ENCODE data around the gene SPRY4.
A peak's percentile ranks its signal among the peaks of the same experiment; 100 is the strongest.
"Not testable (repeated sequence)": the region's sequence is repeated elsewhere in the genome, so short reads cannot be mapped to it uniquely, and the experiment has no call there.

Gene SPRY4

GRCh38 chr5:142334538-142334937 lies 9.7 kb upstream of the SPRY4 start:
- no peaks in the 10 kb centered on the region for H3K27me3 ChIP-seq (ENCODE audit: control insufficient read depth, insufficient read depth, low read length, poor library complexity, severe bottlenecking)
- H3K9me3 ChIP-seq (ENCODE audit: control insufficient read depth, low read length), result no peaks in the 10 kb centered on the region
- no peaks in the 10 kb centered on the region for H3K4me1 ChIP-seq (ENCODE audit: control insufficient read depth, insufficient read depth, low read length)
- no peaks in the 10 kb centered on the region for H3K36me3 ChIP-seq (ENCODE audit: control insufficient read depth, insufficient read depth, low read length)
- no peak overlapping the region for H3K4me3 ChIP-seq (ENCODE audit: insufficient read depth, low read depth, low read length)
- no peak overlapping the region for H3K27ac ChIP-seq (ENCODE audit: insufficient read depth, low read depth, low read length, poor library complexity, severe bottlenecking)

DNA sequence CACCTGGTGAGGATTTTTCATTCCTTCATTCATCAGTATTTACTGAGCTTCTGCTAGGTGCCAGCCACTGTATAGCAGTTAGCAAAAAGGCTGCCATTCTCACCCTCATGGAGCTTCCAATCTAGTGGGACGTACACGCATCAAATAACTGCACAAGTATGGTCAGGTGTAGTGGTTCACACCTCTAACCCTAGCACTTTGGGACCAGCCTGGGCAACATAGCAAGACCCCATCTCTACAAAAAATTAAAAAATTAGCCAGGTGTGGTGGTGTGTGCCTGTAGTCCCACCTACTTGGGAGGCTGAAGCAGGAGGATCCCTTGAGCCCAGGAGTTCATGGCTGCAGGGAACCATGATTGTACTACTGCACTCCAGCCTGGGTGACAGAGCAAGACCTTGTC lies 8.9 kb upstream of the SPRY4 start:
- not testable (repeated sequence) for H3K27ac ChIP-seq (ENCODE audit: insufficient read depth, low read depth, low read length, poor library complexity, severe bottlenecking); H3K36me3 ChIP-seq (ENCODE audit: control insufficient read depth, insufficient read depth, low read length); H3K4me1 ChIP-seq (ENCODE audit: control insufficient read depth, insufficient read depth, low read length); H3K27me3 ChIP-seq (ENCODE audit: control insufficient read depth, insufficient read depth, low read length, poor library complexity, severe bottlenecking); H3K4me3 ChIP-seq (ENCODE audit: insufficient read depth, low read depth, low read length); H3K9me3 ChIP-seq (ENCODE audit: control insufficient read depth, low read length)
- WGBS, 2 experiments, result 93 to 94% methylated on average over 2 of the region's 2 CpGs

GRCh38 chr5:142330444-142330843 lies 5.6 kb upstream of the SPRY4 start:
- Histone ChIP-seq H3K4me1 (ENCODE audit: control insufficient read depth, insufficient read depth, low read length) (peaks cover 23% of the 10 kb centered on the region), H3K4me3 (ENCODE audit: insufficient read depth, low read depth, low read length) (no peak overlapping the region), H3K36me3 (ENCODE audit: control insufficient read depth, insufficient read depth, low read length) (no peaks in the 10 kb centered on the region), H3K27me3 (ENCODE audit: control insufficient read depth, insufficient read depth, low read length, poor library complexity, severe bottlenecking) (peaks cover 30% of the 10 kb centered on the region), H3K9me3 (ENCODE audit: control insufficient read depth, low read length) (no peaks in the 10 kb centered on the region), H3K27ac (ENCODE audit: insufficient read depth, low read depth, low read length, poor library complexity, severe bottlenecking) (no peak overlapping the region)
- 82 to 100% methylated on average over 2 of the region's 2 CpGs for WGBS, 2 experiments

DNA sequence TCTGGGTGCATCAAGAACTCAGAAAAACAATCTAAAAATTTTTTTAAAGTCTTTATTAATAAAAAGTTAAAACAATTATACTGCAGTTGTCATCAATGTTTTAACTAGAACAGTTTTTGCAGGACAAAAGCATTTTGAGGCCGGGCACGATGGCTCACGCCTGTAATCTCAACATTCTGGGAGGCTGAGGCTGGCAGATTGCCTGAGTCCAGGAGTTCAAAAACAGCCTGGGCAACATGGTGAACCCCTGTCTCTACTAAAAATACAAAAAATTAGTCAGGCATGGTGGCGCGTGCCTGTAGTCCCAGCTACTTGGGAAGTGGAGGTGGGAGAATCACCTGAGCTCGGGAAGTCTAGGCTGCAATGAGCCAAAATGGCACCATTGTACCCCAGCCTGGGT lies 5.2 kb upstream of the SPRY4 start:
- 87 to 94% methylated on average over 6 of the region's 6 CpGs for WGBS, 2 experiments
- Histone ChIP-seq H3K9me3 (ENCODE audit: control insufficient read depth, low read length) (no peaks in the 10 kb centered on the region), H3K4me3 (ENCODE audit: insufficient read depth, low read depth, low read length) (no peak overlapping the region), H3K27ac (ENCODE audit: insufficient read depth, low read depth, low read length, poor library complexity, severe bottlenecking) (no peak overlapping the region), H3K36me3 (ENCODE audit: control insufficient read depth, insufficient read depth, low read length) (no peaks in the 10 kb centered on the region), H3K27me3 (ENCODE audit: control insufficient read depth, insufficient read depth, low read length, poor library complexity, severe bottlenecking) (peaks cover 33% of the 10 kb centered on the region), H3K4me1 (ENCODE audit: control insufficient read depth, insufficient read depth, low read length) (peaks cover 26% of the 10 kb centered on the region)

DNA sequence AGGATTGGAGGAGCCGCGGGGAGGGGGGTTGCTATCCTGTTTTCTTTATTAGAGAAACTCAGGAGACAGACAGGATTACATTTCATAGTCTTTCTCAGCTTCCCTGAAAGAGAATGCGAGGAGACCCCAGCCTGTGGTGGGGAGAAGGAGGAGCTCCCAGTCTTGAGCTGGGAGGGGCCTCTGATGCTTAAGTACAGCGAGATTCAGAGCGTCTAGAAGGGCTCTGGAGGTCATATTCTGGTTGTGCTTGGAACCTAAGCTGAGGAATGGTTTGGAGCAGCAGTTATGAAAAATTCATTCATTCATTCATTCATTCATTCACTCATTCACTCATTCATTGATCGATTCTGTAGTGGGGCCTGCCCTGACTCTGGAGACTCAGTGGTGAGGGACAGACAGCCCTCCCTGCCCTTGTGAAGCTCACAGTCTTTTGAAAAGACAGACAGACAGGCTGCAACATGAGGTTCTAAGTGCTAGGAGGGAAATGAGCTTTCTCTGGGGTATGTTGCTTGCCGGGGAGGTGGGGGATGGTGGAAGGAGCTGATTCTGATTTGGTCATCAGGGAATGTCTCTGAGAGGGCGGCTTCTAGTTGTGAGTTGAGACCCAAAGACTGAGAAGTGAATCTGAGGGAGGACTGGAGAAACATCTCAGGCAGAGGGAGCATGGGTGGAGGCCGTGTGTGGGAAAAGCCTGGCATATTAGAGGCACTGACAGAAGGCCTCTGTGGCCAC lies 2.5 kb upstream of the SPRY4 start:
- H3K9me3 ChIP-seq (ENCODE audit: control insufficient read depth, low read length), result no peaks in the 10 kb centered on the region
- peaks cover 34% of the 10 kb centered on the region for H3K4me1 ChIP-seq (ENCODE audit: control insufficient read depth, insufficient read depth, low read length)
- H3K4me3 ChIP-seq (ENCODE audit: insufficient read depth, low read depth, low read length), result no peak overlapping the region
- H3K27me3 ChIP-seq (ENCODE audit: control insufficient read depth, insufficient read depth, low read length, poor library complexity, severe bottlenecking), result peaks cover 59% of the 10 kb centered on the region
- no peaks in the 10 kb centered on the region for H3K36me3 ChIP-seq (ENCODE audit: control insufficient read depth, insufficient read depth, low read length)
- H3K27ac ChIP-seq (ENCODE audit: insufficient read depth, low read depth, low read length, poor library complexity, severe bottlenecking), result no peak overlapping the region
- 25 to 26% methylated on average over 9 of the region's 9 CpGs for WGBS, 2 experiments

DNA sequence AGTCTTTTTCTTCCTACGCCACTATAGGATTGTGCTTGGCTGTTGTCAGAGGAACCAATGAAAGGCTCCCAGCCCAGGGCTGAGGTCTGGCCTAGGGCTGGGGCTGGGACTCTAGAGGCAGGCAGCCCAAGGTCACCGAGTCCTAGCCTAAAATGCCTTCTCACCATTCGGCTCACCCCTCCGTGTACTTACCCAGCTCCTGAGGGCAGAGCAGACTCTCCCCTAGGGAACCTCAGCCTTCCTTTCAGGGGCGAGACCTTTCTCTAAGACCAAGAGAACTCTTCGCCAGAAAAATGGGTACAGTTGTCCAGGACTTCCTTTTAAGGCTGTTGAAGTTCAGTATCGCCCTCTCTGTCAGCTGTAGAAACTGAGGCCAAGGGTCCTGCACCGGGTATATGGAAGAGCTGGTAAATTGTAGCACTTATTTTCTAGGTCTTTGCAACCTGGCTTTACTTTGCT lies 1.7 kb upstream of the SPRY4 start:
- H3K36me3 ChIP-seq (ENCODE audit: control insufficient read depth, insufficient read depth, low read length), result no peaks in the 10 kb centered on the region
- H3K27ac ChIP-seq (ENCODE audit: insufficient read depth, low read depth, low read length, poor library complexity, severe bottlenecking), result peak overlapping the region; percentile 22
- no peaks in the 10 kb centered on the region for H3K9me3 ChIP-seq (ENCODE audit: control insufficient read depth, low read length)
- peak overlapping the region; percentile 45 for H3K4me3 ChIP-seq (ENCODE audit: insufficient read depth, low read depth, low read length)
- H3K27me3 ChIP-seq (ENCODE audit: control insufficient read depth, insufficient read depth, low read length, poor library complexity, severe bottlenecking), result peaks cover 66% of the 10 kb centered on the region
- H3K4me1 ChIP-seq (ENCODE audit: control insufficient read depth, insufficient read depth, low read length), result peaks cover 34% of the 10 kb centered on the region
- 11 to 16% methylated on average over 8 of the region's 8 CpGs for WGBS, 2 experiments

GRCh38 chr5:142325725-142326479 lies 1.1 kb upstream of the SPRY4 start:
- 0 to 1% methylated on average over 44 of the region's 44 CpGs for WGBS, 2 experiments
- Histone ChIP-seq H3K27me3 (ENCODE audit: control insufficient read depth, insufficient read depth, low read length, poor library complexity, severe bottlenecking) (peaks cover 72% of the 10 kb centered on the region), H3K27ac (ENCODE audit: insufficient read depth, low read depth, low read length, poor library complexity, severe bottlenecking) (peak overlapping the region; percentile 57)

DNA sequence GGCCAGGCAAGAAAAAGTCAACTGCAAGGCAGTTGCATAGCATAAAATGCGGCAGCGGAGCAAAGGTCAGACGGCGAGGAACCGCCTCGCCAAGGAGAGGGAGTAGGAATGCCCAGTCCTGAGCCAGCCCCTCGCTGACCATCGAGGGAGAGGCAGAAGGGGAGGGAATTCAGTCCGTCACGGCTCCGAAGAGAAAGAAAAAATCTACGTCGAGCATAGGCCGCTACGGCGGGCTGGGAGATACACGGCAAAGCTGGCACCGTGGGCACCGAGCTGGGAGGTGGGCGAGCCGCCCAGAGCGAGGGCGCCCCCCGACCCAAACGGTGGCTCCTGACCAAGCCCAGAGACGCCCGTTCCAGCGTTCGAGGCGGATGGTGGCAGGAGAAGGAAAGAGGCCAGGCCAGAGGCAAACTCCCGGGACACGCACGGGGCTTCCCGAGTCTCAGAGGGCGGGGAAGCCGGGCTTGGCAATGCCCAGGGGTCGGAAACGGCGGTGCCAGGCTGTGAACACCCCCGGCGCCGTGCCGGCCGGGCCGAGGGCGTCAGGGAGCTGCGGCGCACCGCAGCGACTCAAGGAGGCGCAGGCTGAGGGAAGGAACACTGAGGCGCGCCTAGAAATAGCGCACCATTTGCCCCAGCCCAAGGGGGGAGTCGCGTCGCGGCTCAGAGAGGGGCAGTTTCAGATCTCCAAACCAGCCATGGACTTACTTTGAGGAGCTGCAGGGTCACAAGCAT lies 518 bp downstream of the SPRY4 start:
- H3K36me3 ChIP-seq (ENCODE audit: control insufficient read depth, insufficient read depth, low read length), result no peaks in the 10 kb centered on the region
- peaks cover 80% of the 10 kb centered on the region for H3K27me3 ChIP-seq (ENCODE audit: control insufficient read depth, insufficient read depth, low read length, poor library complexity, severe bottlenecking)
- H3K4me1 ChIP-seq (ENCODE audit: control insufficient read depth, insufficient read depth, low read length), result peaks cover 52% of the 10 kb centered on the region
- peak overlapping the region; percentile 45 for H3K4me3 ChIP-seq (ENCODE audit: insufficient read depth, low read depth, low read length)
- H3K27ac ChIP-seq (ENCODE audit: insufficient read depth, low read depth, low read length, poor library complexity, severe bottlenecking), result peak overlapping the region; percentile 58
- WGBS, 2 experiments, result 1% methylated on average over 58 of the region's 58 CpGs
- no peaks in the 10 kb centered on the region for H3K9me3 ChIP-seq (ENCODE audit: control insufficient read depth, low read length)

More at GRCh38 chr5:142325725-142326479, 1.1 kb upstream of the SPRY4 start:
- Histone ChIP-seq H3K4me1 (ENCODE audit: control insufficient read depth, insufficient read depth, low read length) (peaks cover 36% of the 10 kb centered on the region), H3K9me3 (ENCODE audit: control insufficient read depth, low read length) (no peaks in the 10 kb centered on the region), H3K4me3 (ENCODE audit: insufficient read depth, low read depth, low read length) (peak overlapping the region; percentile 45), H3K36me3 (ENCODE audit: control insufficient read depth, insufficient read depth, low read length) (no peaks in the 10 kb centered on the region)

- WGBS, 2 experiments, result 3 to 4% methylated on average over 18 to 19 of the region's 19 CpGs
- peaks cover 83% of the 10 kb centered on the region for H3K27me3 ChIP-seq (ENCODE audit: control insufficient read depth, insufficient read depth, low read length, poor library complexity, severe bottlenecking)
Observed at GRCh38 chr5:142323480-142324135, 1.2 kb downstream of the SPRY4 start.

More at GRCh38 chr5:142323480-142324135, 1.2 kb downstream of the SPRY4 start:
- Histone ChIP-seq H3K4me3 (ENCODE audit: insufficient read depth, low read depth, low read length) (peak overlapping the region; percentile 45), H3K4me1 (ENCODE audit: control insufficient read depth, insufficient read depth, low read length) (peaks cover 55% of the 10 kb centered on the region), H3K9me3 (ENCODE audit: control insufficient read depth, low read length) (no peaks in the 10 kb centered on the region), H3K27ac (ENCODE audit: insufficient read depth, low read depth, low read length, poor library complexity, severe bottlenecking) (no peak overlapping the region), H3K36me3 (ENCODE audit: control insufficient read depth, insufficient read depth, low read length) (no peaks in the 10 kb centered on the region)

All from ectodermal cell (in vitro differentiated cells).